Measurements from ENCODE around the gene ARHGEF4. TPM values are rescaled to one million over a fixed set of nuclear protein-coding genes. Genes with fewer than 3 reads are reported as not detected.
"Not testable (repeated sequence)": the region's sequence is repeated elsewhere in the genome, so short reads cannot be mapped to it uniquely, and the experiment has no call there.

Gene ARHGEF4
- total RNA-seq, 2 donors from 2014 or later, result 0.20 to 0.80 TPM

- ATAC-seq (no peak), DNase-seq (ENCODE audit: low spot score in 2 of 2) (no peak)
- peak overlapping the region in 1 of 2 donors; percentile 37 for H3K27ac Mint-ChIP-seq
- H3K36me3 Mint-ChIP-seq, result no peaks in the 10 kb centered on the region
- no peaks in the 10 kb centered on the region for H3K9me3 Mint-ChIP-seq
These were observed 151.1 kb downstream of the ARHGEF4 start for GRCh38 chr2:130987519-130988425.

GRCh38 chr2:130991446-130991845, 154.7 kb downstream of the ARHGEF4 start:
- not testable (repeated sequence) for ATAC-seq; H3K36me3 Mint-ChIP-seq; H3K9me3 Mint-ChIP-seq; DNase-seq (ENCODE audit: low spot score in 2 of 2); H3K27ac Mint-ChIP-seq

GRCh38 chr2:130992003-130992402, 155.3 kb downstream of the ARHGEF4 start:
- not testable (repeated sequence) for DNase-seq (ENCODE audit: low spot score in 2 of 2); H3K27ac Mint-ChIP-seq; H3K9me3 Mint-ChIP-seq; ATAC-seq; H3K36me3 Mint-ChIP-seq

DNA sequence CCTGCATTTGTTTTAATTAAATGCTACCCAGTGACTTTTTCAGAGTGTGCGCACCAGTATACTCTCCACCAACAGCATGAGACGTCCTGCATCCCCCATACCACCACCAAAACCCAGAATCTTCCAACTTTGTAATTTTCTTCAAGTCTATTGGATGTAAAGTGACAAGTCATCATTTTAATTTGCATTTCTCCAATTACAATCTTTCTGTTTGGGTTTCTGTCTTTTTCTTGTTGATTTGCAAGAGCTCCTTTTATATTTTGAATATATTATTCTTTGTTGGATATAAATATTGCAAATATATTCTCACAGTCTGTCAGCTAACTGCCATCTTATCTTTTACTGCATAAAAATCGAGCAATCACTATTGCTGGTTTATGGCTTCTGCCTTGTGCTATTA, 160.0 kb downstream of the ARHGEF4 start:
- DNase-seq (ENCODE audit: low spot score in 2 of 2) (no peak), ATAC-seq (no peak)
- no peak overlapping the region for H3K27ac Mint-ChIP-seq
- no peaks in the 10 kb centered on the region for H3K9me3 Mint-ChIP-seq
- no peaks in the 10 kb centered on the region for H3K36me3 Mint-ChIP-seq

GRCh38 chr2:130997198-130997597, 160.5 kb downstream of the ARHGEF4 start:
- Mint-ChIP-seq H3K27ac (no peak overlapping the region), H3K36me3 (no peaks in the 10 kb centered on the region), H3K9me3 (no peaks in the 10 kb centered on the region)
- DNase-seq (ENCODE audit: low spot score in 2 of 2) (no peak), ATAC-seq (no peak)

DNA sequence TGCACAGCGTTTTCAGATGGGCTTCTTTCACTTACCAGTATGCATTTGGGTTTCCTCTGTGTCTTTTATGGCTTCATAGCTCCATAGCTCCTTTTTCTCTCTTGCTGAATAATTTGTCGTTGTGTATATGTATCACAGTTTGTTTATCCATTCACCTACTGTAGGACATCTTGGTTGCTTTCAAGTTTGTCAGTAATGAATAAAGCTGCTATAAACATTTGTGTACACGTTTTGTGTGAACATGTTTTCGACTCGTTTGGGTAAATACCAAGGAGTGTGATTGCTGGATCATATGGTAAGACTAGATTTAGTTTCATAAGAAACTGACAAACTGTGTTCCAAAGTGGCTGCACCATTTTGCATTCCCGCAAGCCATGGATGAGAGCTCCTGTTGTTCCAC, 161.8 kb downstream of the ARHGEF4 start:
- ATAC-seq, result no peak
- no peaks in the 10 kb centered on the region for H3K9me3 Mint-ChIP-seq
- no peaks in the 10 kb centered on the region for H3K36me3 Mint-ChIP-seq
- H3K27ac Mint-ChIP-seq, result no peak overlapping the region
- no peak for DNase-seq (ENCODE audit: low spot score in 2 of 2)

GRCh38 chr2:131004446-131005209, 167.9 kb downstream of the ARHGEF4 start:
- DNase-seq (ENCODE audit: low spot score in 2 of 2), result no peak
- Mint-ChIP-seq H3K27ac (no peak overlapping the region), H3K36me3 (no peaks in the 10 kb centered on the region), H3K9me3 (no peaks in the 10 kb centered on the region)
- no peak for ATAC-seq

GRCh38 chr2:131005216-131005935, 168.7 kb downstream of the ARHGEF4 start:
- no peaks in the 10 kb centered on the region for H3K36me3 Mint-ChIP-seq
- ATAC-seq (no peak), DNase-seq (ENCODE audit: low spot score in 2 of 2) (no peak)
- H3K9me3 Mint-ChIP-seq, result peaks cover 0 to 4% of the 10 kb centered on the region in 2 donors
- H3K27ac Mint-ChIP-seq, result no peak overlapping the region

DNA sequence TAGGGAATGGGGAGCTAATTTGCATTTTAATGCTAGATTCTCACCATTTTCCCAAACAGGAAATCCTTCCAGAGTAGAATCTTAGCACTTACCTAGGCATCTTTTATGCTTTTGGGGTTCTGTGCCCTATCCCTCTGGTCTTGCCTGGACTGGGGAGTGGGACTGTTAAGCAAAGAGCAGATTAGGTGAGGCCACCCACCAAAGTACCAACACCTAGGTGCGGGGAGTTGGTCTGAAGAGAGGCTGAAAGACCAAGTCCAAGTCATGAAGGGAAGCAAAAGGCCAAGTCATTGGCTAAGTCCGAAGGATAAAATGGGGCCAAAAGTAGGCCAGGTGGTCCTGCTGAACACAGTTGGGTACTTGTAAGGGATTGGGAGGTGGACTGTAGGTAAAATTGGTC, 169.8 kb downstream of the ARHGEF4 start:
- Mint-ChIP-seq H3K9me3 (peaks cover 0 to 4% of the 10 kb centered on the region in 2 donors), H3K36me3 (no peaks in the 10 kb centered on the region), H3K27ac (no peak overlapping the region)
- ATAC-seq, result no peak
- DNase-seq (ENCODE audit: low spot score in 2 of 2), result no peak

DNA sequence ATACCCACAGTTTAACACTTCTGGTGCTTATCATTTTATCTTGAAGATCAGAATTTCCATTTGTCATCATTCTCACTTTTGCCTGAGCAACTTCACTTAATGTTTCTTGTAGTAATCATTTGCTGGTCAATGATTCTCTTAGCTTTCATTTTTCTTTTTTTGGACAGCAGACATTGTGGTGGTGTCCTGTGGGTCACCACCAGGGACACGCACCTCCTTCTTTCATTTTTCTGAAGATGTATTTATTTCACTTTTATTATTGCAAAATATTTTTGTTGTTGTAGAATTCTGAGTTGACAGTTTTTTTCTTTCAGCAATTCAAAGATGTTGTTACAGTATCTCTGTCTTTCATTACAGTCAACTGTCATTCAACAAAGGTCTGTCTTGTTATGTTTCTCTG, 172.3 kb downstream of the ARHGEF4 start:
- Mint-ChIP-seq H3K9me3 (peaks cover 0 to 4% of the 10 kb centered on the region in 2 donors), H3K27ac (no peak overlapping the region), H3K36me3 (no peaks in the 10 kb centered on the region)
- DNase-seq (ENCODE audit: low spot score in 2 of 2), result no peak
- no peak for ATAC-seq

GRCh38 chr2:131009713-131010475, 173.2 kb downstream of the ARHGEF4 start:
- DNase-seq (ENCODE audit: low spot score in 2 of 2) (no peak), ATAC-seq (no peak)
- Mint-ChIP-seq H3K27ac (no peak overlapping the region), H3K36me3 (no peaks in the 10 kb centered on the region), H3K9me3 (peaks cover 0 to 4% of the 10 kb centered on the region in 2 donors)

DNA sequence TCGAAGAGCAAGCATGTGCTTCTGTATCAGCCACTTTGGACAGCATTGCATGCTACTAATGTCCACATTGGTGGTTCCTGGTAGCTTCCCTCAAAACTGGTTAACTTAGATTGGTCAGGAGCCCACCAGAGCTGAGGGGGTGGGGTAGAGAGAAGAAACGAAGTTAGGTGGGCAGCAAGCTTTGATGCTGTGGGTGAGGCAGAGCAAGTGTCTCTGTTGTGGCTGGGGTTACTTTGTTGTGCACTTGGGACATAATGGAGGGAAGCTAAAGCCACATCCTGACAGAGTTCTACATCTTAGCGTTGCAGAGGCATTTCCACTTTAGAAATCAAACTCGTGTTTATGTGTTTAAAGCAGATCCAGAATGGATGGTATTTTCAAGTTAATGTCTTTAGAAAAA, 173.9 kb downstream of the ARHGEF4 start:
- no peak overlapping the region for H3K27ac Mint-ChIP-seq
- peaks cover 0 to 4% of the 10 kb centered on the region in 2 donors for H3K9me3 Mint-ChIP-seq
- DNase-seq (ENCODE audit: low spot score in 2 of 2), result no peak
- no peaks in the 10 kb centered on the region for H3K36me3 Mint-ChIP-seq
- no peak for ATAC-seq

- Mint-ChIP-seq H3K27ac (no peak overlapping the region), H3K36me3 (no peaks in the 10 kb centered on the region), H3K9me3 (peaks cover 0 to 4% of the 10 kb centered on the region in 2 donors)
- no peak for DNase-seq (ENCODE audit: low spot score in 2 of 2)
- no peak for ATAC-seq
These were observed 174.8 kb downstream of the ARHGEF4 start for GRCh38 chr2:131011486-131011885.

- DNase-seq (ENCODE audit: low spot score in 2 of 2) (no peak), ATAC-seq (no peak)
- no peaks in the 10 kb centered on the region for H3K36me3 Mint-ChIP-seq
- peaks cover 0 to 4% of the 10 kb centered on the region in 2 donors for H3K9me3 Mint-ChIP-seq
- no peak overlapping the region for H3K27ac Mint-ChIP-seq
These were observed 177.4 kb downstream of the ARHGEF4 start for GRCh38 chr2:131014141-131014540.

- no peak for ATAC-seq
- no peak for DNase-seq (ENCODE audit: low spot score in 2 of 2)
- H3K9me3 Mint-ChIP-seq, result no peaks in the 10 kb centered on the region
- H3K36me3 Mint-ChIP-seq, result no peaks in the 10 kb centered on the region
- H3K27ac Mint-ChIP-seq, result no peak overlapping the region
These were observed 179.1 kb downstream of the ARHGEF4 start for GRCh38 chr2:131015764-131016163.

Data from activated naive CD4-positive, alpha-beta T cell treated with anti-CD3 and anti-CD28 coated beads, Interleukin-2, amount 50 U/mL, for 72 hours (primary cell).